H9 (cell line): ENCODE measurements around the gene RASSF8. TPM values are rescaled to one million over a fixed set of nuclear protein-coding genes. Genes with fewer than 3 reads are reported as not detected.

Experiments
- DNase-seq: peaks from one replicate; pipeline ENCODE4 v3.0.0-alpha.2; 2017
- H2AFZ ChIP-seq: one replicate; pipeline ENCODE4 v1.6.1; 2013; ENCODE audit warnings: mild to moderate bottlenecking, low read length, control low read depth, moderate library complexity
- H2AK5ac ChIP-seq: 2 replicates; pipeline ENCODE4 v1.6.1; 2013; ENCODE audit warnings: low read length, control low read depth, mixed read lengths; ENCODE audit not compliant: insufficient read length
- H2BK120ac ChIP-seq: one replicate; pipeline ENCODE4 v1.6.1; 2013; ENCODE audit warnings: low read depth, mild to moderate bottlenecking, low read length, control low read depth, inconsistent platforms; ENCODE audit not compliant: poor library complexity, severe bottlenecking
- H2BK12ac ChIP-seq: 2 replicates; pipeline ENCODE4 v1.6.1; 2013; ENCODE audit warnings: low read length, control low read depth, mixed read lengths, low read depth; ENCODE audit not compliant: insufficient read length
- H2BK15ac ChIP-seq: 2 replicates; pipeline ENCODE4 v1.6.1; 2013; ENCODE audit warnings: low read depth, low read length, control low read depth
- H2BK20ac ChIP-seq: one replicate; pipeline ENCODE4 v1.6.1; 2013; ENCODE audit warnings: low read depth, mild to moderate bottlenecking, low read length, control low read depth, inconsistent platforms; ENCODE audit not compliant: poor library complexity, severe bottlenecking
- H2BK5ac ChIP-seq: 2 replicates; pipeline ENCODE4 v1.6.1; 2013; ENCODE audit warnings: low read length, control low read depth, mixed read lengths; ENCODE audit not compliant: insufficient read length
- H3K14ac ChIP-seq: 2 replicates; pipeline ENCODE4 v1.6.1; 2013; ENCODE audit warnings: low read length, control low read depth; ENCODE audit not compliant: insufficient read depth
- H3K18ac ChIP-seq: 2 replicates; pipeline ENCODE4 v1.6.1; 2013; ENCODE audit warnings: low read depth, mild to moderate bottlenecking, mixed read lengths, low read length, control low read depth; ENCODE audit not compliant: insufficient read length
- H3K23ac ChIP-seq: 2 replicates; pipeline ENCODE4 v1.6.1; 2013; ENCODE audit warnings: low read length, control low read depth, mixed read lengths, low read depth; ENCODE audit not compliant: insufficient read length
- H3K23me2 ChIP-seq: 2 replicates; pipeline ENCODE4 v1.6.1; 2013; ENCODE audit warnings: low read depth, mild to moderate bottlenecking, mixed read lengths, low read length, control low read depth; ENCODE audit not compliant: insufficient read length, poor library complexity, severe bottlenecking
- H3K27ac ChIP-seq: 2 replicates; pipeline ENCODE4 v1.5.1; 2013; ENCODE audit warnings: low read length, control low read depth, mixed read lengths, low read depth; ENCODE audit not compliant: insufficient read length
- H3K27me3 ChIP-seq: 2 replicates; pipeline ENCODE4 v1.6.1; 2013; ENCODE audit warnings: low read length, control low read depth, inconsistent platforms; ENCODE audit not compliant: insufficient read depth
- H3K4ac ChIP-seq: 2 replicates; pipeline ENCODE4 v1.6.1; 2013; ENCODE audit warnings: low read depth, mild to moderate bottlenecking, control low read depth, inconsistent platforms, low read length, moderate library complexity
- H3K4me1 ChIP-seq: 2 replicates; pipeline ENCODE4 v1.6.1; 2013; ENCODE audit warnings: low read length, control low read depth, inconsistent platforms; ENCODE audit not compliant: insufficient read depth
- H3K4me2 ChIP-seq: 2 replicates; pipeline ENCODE4 v1.6.1; 2013; ENCODE audit warnings: low read length, control low read depth, mixed read lengths; ENCODE audit not compliant: insufficient read length, insufficient read depth
- H3K56ac ChIP-seq: 2 replicates; pipeline ENCODE4 v1.6.1; 2013; ENCODE audit warnings: low read depth, mild to moderate bottlenecking, mixed read lengths, low read length, control low read depth; ENCODE audit not compliant: insufficient read length
- H3K79me1 ChIP-seq: 2 replicates; pipeline ENCODE4 v1.6.1; 2013; ENCODE audit warnings: low read depth, mild to moderate bottlenecking, moderate library complexity, low read length, control low read depth, inconsistent platforms; ENCODE audit not compliant: insufficient read depth, poor library complexity, severe bottlenecking
- H3K79me2 ChIP-seq: 2 replicates; pipeline ENCODE4 v1.6.1; 2013; ENCODE audit warnings: low read length, control low read depth, inconsistent platforms; ENCODE audit not compliant: insufficient read depth
- H3K9ac ChIP-seq: 2 replicates; pipeline ENCODE4 v1.6.1; 2013; ENCODE audit warnings: low read length, control low read depth, mixed read lengths; ENCODE audit not compliant: insufficient read length; ENCODE audit errors: extremely low read depth
- H3K9me3 ChIP-seq: one replicate; pipeline ENCODE4 v1.6.1; 2013; ENCODE audit warnings: low read depth, low read length, inconsistent platforms; ENCODE audit not compliant: control insufficient read depth
- H3T11ph ChIP-seq: one replicate; pipeline ENCODE4 v1.6.1; 2013; ENCODE audit warnings: mild to moderate bottlenecking, low read length, control low read depth, inconsistent platforms
- H4K20me1 ChIP-seq: one replicate; pipeline ENCODE4 v1.6.1; 2013; ENCODE audit not compliant: control insufficient read depth, insufficient read length, insufficient read depth
- H4K5ac ChIP-seq: 2 replicates; pipeline ENCODE4 v1.6.1; 2013; ENCODE audit warnings: low read depth, mild to moderate bottlenecking, mixed read lengths, low read length, control low read depth; ENCODE audit not compliant: insufficient read length
- H4K8ac ChIP-seq: replicated peaks from 2 replicates; pipeline ENCODE4 v1.6.1; 2013; ENCODE audit warnings: low read length, control low read depth, mixed read lengths, low read depth; ENCODE audit not compliant: insufficient read length
- H4K91ac ChIP-seq: 2 replicates; pipeline ENCODE4 v1.6.1; 2013; ENCODE audit warnings: low read depth, mild to moderate bottlenecking, moderate library complexity, mixed read lengths, low read length, control low read depth; ENCODE audit not compliant: insufficient read length
- H3K27ac Mint-ChIP-seq, 3 experiments: 2 replicates in 2 of 3; 3 replicates in 1 of 3; pipeline ENCODE4 v1.8.0; 2020 to 2021; ENCODE audit warnings: mixed read lengths in 3 of 3, mild to moderate bottlenecking in 1 of 3, moderate library complexity in 1 of 3
- H3K27me3 Mint-ChIP-seq: 2 replicates; pipeline ENCODE4 v1.8.0; 2021; ENCODE audit warnings: low read depth, mild to moderate bottlenecking, moderate library complexity, mixed read lengths
- H3K36me3 Mint-ChIP-seq, 3 experiments: 2 replicates in 2 of 3; 3 replicates in 1 of 3; pipeline ENCODE4 v1.8.0; 2020 to 2021; ENCODE audit warnings: low read depth in 3 of 3, mixed read lengths in 3 of 3; ENCODE audit not compliant: insufficient read depth in 1 of 3
- H3K4me1 Mint-ChIP-seq, 2 experiments: 2 replicates each; pipeline ENCODE4 v1.8.0; 2020; ENCODE audit warnings: mixed read lengths in 2 of 2
- H3K4me3 Mint-ChIP-seq, 2 experiments: 2 replicates in 1 of 2; 3 replicates in 1 of 2; pipeline ENCODE4 v1.8.0; 2020 to 2021; ENCODE audit warnings: mild to moderate bottlenecking in 2 of 2, mixed read lengths in 2 of 2, moderate library complexity in 1 of 2
- H3K9me3 Mint-ChIP-seq, 2 experiments: 2 replicates in 1 of 2; 3 replicates in 1 of 2; pipeline ENCODE4 v1.8.0; 2020; ENCODE audit warnings: mild to moderate bottlenecking in 2 of 2, mixed read lengths in 2 of 2, moderate library complexity in 1 of 2
- WGBS: extraction: QIAGEN DNeasy Blood & Tissue Kit; methylation state at CpG from one replicate; pipeline ENCODE4 v1.1.7; 2013; ENCODE audit warnings: missing lambda C conversion rate, low lambda C conversion rate, mixed read lengths; ENCODE audit not compliant: insufficient read length; ENCODE audit errors: extremely low coverage; 5-methylcytosine and 5-hydroxymethylcytosine counted together
- total RNA-seq: library from RNA; stranded (reverse); gene quantifications from 2 replicates; pipeline ENCODE4 v1.2.1, GENCODE V29; 2021
- TF ChIP-seq, protein P1 (sequence below): fragments of 200-600 bp; sonication (generic); conservative IDR thresholded peaks from 3 replicates; pipeline ENCODE4 v1.8.0; 2021; ENCODE audit warnings: antibody characterized with exemption, mild to moderate bottlenecking

RASSF8 gene
- total RNA-seq, 1 experiment from 2014 or later: 38.8 TPM

DNA sequence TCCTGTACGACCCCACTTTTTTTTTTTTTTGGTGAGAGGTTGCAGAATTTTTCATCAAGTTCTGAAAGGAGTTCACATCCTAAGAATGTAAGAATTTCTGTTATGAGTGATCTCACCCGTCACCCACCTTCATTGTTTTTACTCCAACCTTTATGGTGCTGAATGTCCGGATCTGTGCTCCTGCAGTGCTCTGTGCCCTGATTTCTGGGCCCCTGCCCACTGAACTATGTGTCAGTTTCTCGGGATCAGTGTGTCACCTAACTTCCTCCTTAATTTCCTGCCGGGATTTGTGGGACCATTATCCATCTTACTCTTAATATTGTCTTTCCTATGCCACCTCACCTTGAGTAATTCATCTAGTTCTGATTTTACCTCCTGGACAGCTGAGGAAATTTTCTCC is 11.6 kb downstream of the RASSF8 start:
- no peak overlapping the region for H3K27ac ChIP-seq
- H3K4me2 ChIP-seq: no peak overlapping the region

More for the DNA sequence above, 11.6 kb downstream of the RASSF8 start:
- Histone ChIP-seq H3K18ac (no peak overlapping the region), H3K9ac (no peak overlapping the region), H3K4ac (no peak overlapping the region), H3K23me2 (no peaks in the 10 kb centered on the region), H4K8ac (no peak overlapping the region), H4K91ac (no peak overlapping the region), H3K56ac (no peak overlapping the region), H3K27me3 (no peaks in the 10 kb centered on the region), H4K5ac (no peak overlapping the region), H2BK15ac (no peak overlapping the region), H3K79me1 (peaks cover 4% of the 10 kb centered on the region), H2AFZ (no peak overlapping the region), H2BK12ac (no peak overlapping the region), H3K14ac (no peak overlapping the region), H3K4me1 (peaks cover 3% of the 10 kb centered on the region; the same call in 1 of the 2 replicates), H3K9me3 (no peaks in the 10 kb centered on the region), H2AK5ac (no peak overlapping the region), H2BK20ac (no peak overlapping the region), H3T11ph (no peak overlapping the region), H2BK120ac (no peak overlapping the region), H2BK5ac (no peak overlapping the region), H3K23ac (no peak overlapping the region), H4K20me1 (no peaks in the 10 kb centered on the region), H3K79me2 (peaks cover 15% of the 10 kb centered on the region; the same call in 1 of the 2 replicates)
- TF ChIP-seq, protein P1, sequence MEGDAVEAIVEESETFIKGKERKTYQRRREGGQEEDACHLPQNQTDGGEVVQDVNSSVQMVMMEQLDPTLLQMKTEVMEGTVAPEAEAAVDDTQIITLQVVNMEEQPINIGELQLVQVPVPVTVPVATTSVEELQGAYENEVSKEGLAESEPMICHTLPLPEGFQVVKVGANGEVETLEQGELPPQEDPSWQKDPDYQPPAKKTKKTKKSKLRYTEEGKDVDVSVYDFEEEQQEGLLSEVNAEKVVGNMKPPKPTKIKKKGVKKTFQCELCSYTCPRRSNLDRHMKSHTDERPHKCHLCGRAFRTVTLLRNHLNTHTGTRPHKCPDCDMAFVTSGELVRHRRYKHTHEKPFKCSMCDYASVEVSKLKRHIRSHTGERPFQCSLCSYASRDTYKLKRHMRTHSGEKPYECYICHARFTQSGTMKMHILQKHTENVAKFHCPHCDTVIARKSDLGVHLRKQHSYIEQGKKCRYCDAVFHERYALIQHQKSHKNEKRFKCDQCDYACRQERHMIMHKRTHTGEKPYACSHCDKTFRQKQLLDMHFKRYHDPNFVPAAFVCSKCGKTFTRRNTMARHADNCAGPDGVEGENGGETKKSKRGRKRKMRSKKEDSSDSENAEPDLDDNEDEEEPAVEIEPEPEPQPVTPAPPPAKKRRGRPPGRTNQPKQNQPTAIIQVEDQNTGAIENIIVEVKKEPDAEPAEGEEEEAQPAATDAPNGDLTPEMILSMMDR: no peak
- no peak overlapping the region for H3K4me3 Mint-ChIP-seq
- H3K4me1 Mint-ChIP-seq: peaks cover 56 to 59% of the 10 kb centered on the region in 2 experiments
- no peak for DNase-seq
- no CpG with 5 or more reads among the region's 5 CpGs for WGBS
- H3K9me3 Mint-ChIP-seq: no peaks in the 10 kb centered on the region; a peak in 2 of 5 replicates
- H3K27ac Mint-ChIP-seq: peak overlapping the region in 1 of 3 experiments; percentile 3; a peak in 2 of 7 replicates
- no peaks in the 10 kb centered on the region for H3K27me3 Mint-ChIP-seq
- peaks cover 2 to 7% (median 7%) of the 10 kb centered on the region in 3 experiments; a peak in 5 of 7 replicates for H3K36me3 Mint-ChIP-seq
